HepG2 (cell line): ENCODE results near the gene CALM1. TPM values are rescaled to one million over a fixed set of nuclear protein-coding genes. Genes with fewer than 3 reads are reported as not detected.

Experiments
- ATAC-seq: fragments of 200-7000 bp; cut with Tn5 transposase; 3 replicates; pipeline ENCODE4 v1.9.1; 2020; ENCODE audit warnings: mild to moderate bottlenecking, moderate library complexity
- BruUV-seq: library from RNA; stranded (reverse); fragments of 400-500 nt; replicated peaks from 2 replicates; lab custom pipeline; 2021; lab: Mats Ljungman, UMichigan
- CTCF ChIA-PET: fragments of 300-600 bp; formaldehyde crosslinking; extraction: SDS; loops from one replicate; lab custom pipeline; 2021; ENCODE audit warnings: low total read pairs, inconsistent platforms, low intra/inter-chr PET ratio; lab: Yijun Ruan, JAX
- POLR2A ChIA-PET: fragments of 350-600 bp; sonication (Branson Sonifier 250); formaldehyde crosslinking; loops from one replicate; lab custom pipeline; 2020; ENCODE audit warnings: antibody characterized with exemption, inconsistent platforms; lab: Yijun Ruan, JAX
- DNase-seq: peaks from one replicate; pipeline ENCODE4 v3.0.0-alpha.2; 2015; ENCODE audit warnings: low spot score
- FAIRE-seq: peaks from 3 replicates; lab custom pipeline; 2011; peaks lifted over from hg19 to GRCh38; lab: Jason Lieb, UNC
- H2AFZ ChIP-seq: one replicate; pipeline ENCODE4 v1.6.1; 2011; ENCODE audit warnings: low read length, inconsistent platforms
- H3K27ac ChIP-seq: fragments of 300-600 bp; 3 replicates; pipeline ENCODE4 v1.8.0; 2011; ENCODE audit warnings: mixed run types, mild to moderate bottlenecking, mixed read lengths, low read length, inconsistent platforms; ENCODE audit not compliant: insufficient read depth; ENCODE audit errors: extremely low read length
- H3K27me3 ChIP-seq, 2 experiments: fragments of 200-600 bp in 1 of 2; 2 replicates in 1 of 2; 3 replicates in 1 of 2; pipeline versions ENCODE4 v1.6.0 to v1.8.0; 2011; ENCODE audit warnings: low read length in 2 of 2, mild to moderate bottlenecking in 2 of 2, moderate library complexity in 2 of 2, inconsistent platforms in 1 of 2; ENCODE audit not compliant: insufficient read depth in 2 of 2, control insufficient read depth in 1 of 2
- H3K36me3 ChIP-seq, 2 experiments: fragments of 200-600 bp in 1 of 2; replicated peaks in 1 of 2; 2 replicates in 1 of 2; 3 replicates in 1 of 2; pipeline versions ENCODE4 v1.5.1 to v1.8.0; 2011; ENCODE audit warnings: low read length in 2 of 2, inconsistent platforms in 1 of 2; ENCODE audit not compliant: insufficient read depth in 2 of 2, control insufficient read depth in 1 of 2
- H3K4me1 ChIP-seq: 2 replicates; pipeline ENCODE4 v1.5.1; 2012; ENCODE audit warnings: low read length, inconsistent platforms; ENCODE audit not compliant: insufficient read depth
- H3K4me2 ChIP-seq: 2 replicates; pipeline ENCODE4 v1.6.0; 2011; ENCODE audit warnings: low read depth, low read length, inconsistent platforms
- H3K4me3 ChIP-seq, 3 experiments: fragments of 200-600 bp in 1 of 3; sonication (generic), shearing (Covaris generic) in 1 of 3; replicated peaks in 1 of 3; 2 replicates each; pipeline ENCODE4 v1.5.1; 2011 to 2016; ENCODE audit warnings: low read length in 3 of 3, inconsistent platforms in 2 of 3, low read depth in 2 of 3, mild to moderate bottlenecking in 2 of 3, control low read depth in 1 of 3, mixed read lengths in 1 of 3; ENCODE audit not compliant: insufficient read depth in 1 of 3
- H3K79me2 ChIP-seq: one replicate; pipeline ENCODE4 v1.6.1; 2011; ENCODE audit warnings: low read length, inconsistent platforms; ENCODE audit not compliant: insufficient read depth
- H3K9ac ChIP-seq: 2 replicates; pipeline ENCODE4 v1.6.0; 2011; ENCODE audit warnings: mild to moderate bottlenecking, low read depth, low read length, inconsistent platforms; ENCODE audit not compliant: insufficient read depth
- H3K9me3 ChIP-seq: 2 replicates; pipeline ENCODE4 v1.5.1; 2012; ENCODE audit warnings: mild to moderate bottlenecking, low read length
- H4K20me1 ChIP-seq: 2 replicates; pipeline ENCODE4 v1.6.0; 2011; ENCODE audit warnings: inconsistent platforms, mild to moderate bottlenecking, low read length, moderate library complexity; ENCODE audit not compliant: insufficient read depth
- GABPA ChIP-seq, 2 experiments: IDR thresholded peaks; 2 replicates each; pipeline ENCODE4 v1.6.1; 2011 to 2016; ENCODE audit warnings: low read depth in 2 of 2, low read length in 1 of 2, missing biosample characterization in 1 of 2, missing genetic modification characterization in 1 of 2
- GATAD2A ChIP-seq: IDR thresholded peaks from 2 replicates; pipeline ENCODE4 v1.6.1; 2016
- IKZF4 ChIP-seq: sonication (generic); formaldehyde crosslinking; IDR thresholded peaks from 2 replicates; pipeline ENCODE4 v1.5.1; 2020; ENCODE audit warnings: borderline replicate concordance, mild to moderate bottlenecking, low read depth, missing genetic modification reagents; ENCODE audit errors: not compliant biosample characterization
- KLF12 ChIP-seq: sonication (generic); formaldehyde crosslinking; IDR thresholded peaks from 2 replicates; pipeline ENCODE4 v1.4.0; 2020; ENCODE audit warnings: missing genetic modification reagents, borderline replicate concordance
- NRL ChIP-seq: sonication (generic); formaldehyde crosslinking; IDR thresholded peaks from 2 replicates; pipeline ENCODE4 v1.5.0; 2020; ENCODE audit warnings: missing genetic modification reagents, mild to moderate bottlenecking, moderate library complexity, borderline replicate concordance
- SP140L ChIP-seq: sonication (generic); formaldehyde crosslinking; IDR thresholded peaks from 2 replicates; pipeline ENCODE4 v1.4.0; 2020; ENCODE audit warnings: missing genetic modification reagents, borderline replicate concordance
- ZBTB42 ChIP-seq: sonication (generic); formaldehyde crosslinking; IDR thresholded peaks from 2 replicates; pipeline ENCODE4 v1.5.0; 2020; ENCODE audit warnings: mild to moderate bottlenecking, missing genetic modification reagents
- ZNF256 ChIP-seq: sonication (generic); formaldehyde crosslinking; conservative IDR thresholded peaks from 2 replicates; pipeline ENCODE4 v1.4.0; 2020; ENCODE audit warnings: missing genetic modification reagents
- ZNF329 ChIP-seq: sonication (generic); formaldehyde crosslinking; IDR thresholded peaks from 2 replicates; pipeline ENCODE4 v1.9.0; 2021; ENCODE audit warnings: low read depth, mild to moderate bottlenecking, missing genetic modification reagents
- ZNF577 ChIP-seq: sonication (generic); formaldehyde crosslinking; IDR thresholded peaks from 2 replicates; pipeline ENCODE4 v1.4.0; 2020; ENCODE audit warnings: mild to moderate bottlenecking, low read depth, missing genetic modification reagents, borderline replicate concordance
- WGBS: methylation state at CpG from one replicate; pipeline ENCODE4 v1.1.6; 2017; ENCODE audit warnings: low lambda C conversion rate; 5-methylcytosine and 5-hydroxymethylcytosine counted together
- in situ Hi-C: cut with HindIII; loops from 2 replicates; pipeline ENCODE4 v1.10.0; 2017; ENCODE audit warnings: low pct_unique_long_range_greater_than_20kb; ENCODE audit not compliant: extremely low pct_ligation_motif_present
- intact Hi-C: fragments of 100-400 bp; cut with micrococcal nuclease; formaldehyde crosslinking; loops from one replicate; pipeline ENCODE4 v1.10.0; 2022; ENCODE audit not compliant: unreplicated experiment
- polyA plus RNA-seq, 8 experiments: library from polyadenylated mRNA; depleted of rRNA in 3 of 8; stranded (reverse) in 7 of 8; unstranded in 1 of 8; fragments of >200 nt; fragmentation: Illumina TruSeq in 4 of 8; extraction: Trizol in 4 of 8; gene quantifications; 2 replicates each; pipeline versions ENCODE4 v1.2.1 to v1.2.3, GENCODE V29; 2011 to 2016; ENCODE audit warnings: low read depth in 4 of 8, missing spikeins in 1 of 8, mixed read lengths in 1 of 8; ENCODE audit not compliant: insufficient read depth in 1 of 8
- total RNA-seq, 5 experiments: library from RNA; depleted of rRNA; stranded (reverse); fragments of >200 nt; fragmentation: Illumina TruSeq; extraction: Trizol; gene quantifications; 2 replicates each; pipeline ENCODE4 v1.2.3, GENCODE V29; 2016; ENCODE audit warnings: low read depth in 1 of 5
- TF ChIP-seq, protein P1 (sequence below): sonication (generic); formaldehyde crosslinking; IDR thresholded peaks from 2 replicates; pipeline ENCODE4 v1.4.0; 2020; ENCODE audit warnings: missing genetic modification reagents
- TF ChIP-seq, protein P2 (sequence below): sonication (generic); formaldehyde crosslinking; IDR thresholded peaks from 2 replicates; pipeline ENCODE4; 2020; ENCODE audit warnings: missing genetic modification reagents, mild to moderate bottlenecking, borderline replicate concordance
- TF ChIP-seq, protein P3 (sequence below): sonication (generic); formaldehyde crosslinking; IDR thresholded peaks from 2 replicates; pipeline ENCODE4 v1.4.0; 2020; ENCODE audit warnings: missing genetic modification reagents, borderline replicate concordance

The CALM1 gene
- total and polyA plus RNA-seq, 2 of the 13 experiments (the other 11 are each of a cell fraction or from before 2014, with no cell fraction given) = 110 to 238 TPM

DNA sequence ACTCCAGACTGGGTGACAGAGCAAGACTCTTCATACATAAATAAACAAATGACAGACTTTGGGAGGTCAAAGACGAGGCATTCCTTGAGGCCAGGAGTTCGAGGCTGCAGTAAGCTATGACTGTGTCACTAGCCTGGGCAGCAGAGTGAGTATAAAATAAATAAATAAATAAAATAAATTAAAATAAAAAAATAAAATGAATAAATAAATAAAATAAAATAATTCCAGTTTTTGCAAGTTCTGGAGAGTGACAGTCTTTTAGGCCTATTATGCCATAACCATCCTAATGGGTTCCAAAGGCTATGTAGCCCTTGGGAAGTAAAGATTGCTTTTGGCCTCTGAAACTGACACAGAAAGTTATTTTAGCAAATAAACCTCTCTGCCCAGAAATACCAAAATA lies 48.6 kb upstream of the CALM1 start (continued):
- TF ChIP-seq, protein P1, sequence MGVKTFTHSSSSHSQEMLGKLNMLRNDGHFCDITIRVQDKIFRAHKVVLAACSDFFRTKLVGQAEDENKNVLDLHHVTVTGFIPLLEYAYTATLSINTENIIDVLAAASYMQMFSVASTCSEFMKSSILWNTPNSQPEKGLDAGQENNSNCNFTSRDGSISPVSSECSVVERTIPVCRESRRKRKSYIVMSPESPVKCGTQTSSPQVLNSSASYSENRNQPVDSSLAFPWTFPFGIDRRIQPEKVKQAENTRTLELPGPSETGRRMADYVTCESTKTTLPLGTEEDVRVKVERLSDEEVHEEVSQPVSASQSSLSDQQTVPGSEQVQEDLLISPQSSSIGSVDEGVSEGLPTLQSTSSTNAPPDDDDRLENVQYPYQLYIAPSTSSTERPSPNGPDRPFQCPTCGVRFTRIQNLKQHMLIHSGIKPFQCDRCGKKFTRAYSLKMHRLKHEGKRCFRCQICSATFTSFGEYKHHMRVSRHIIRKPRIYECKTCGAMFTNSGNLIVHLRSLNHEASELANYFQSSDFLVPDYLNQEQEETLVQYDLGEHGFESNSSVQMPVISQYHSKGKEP (CRISPR knock-in tag) = no peak
- TF ChIP-seq NRL (CRISPR knock-in tag) = no peak
- no peak for TF ChIP-seq ZNF577
- no peak for TF ChIP-seq GATAD2A
- TF ChIP-seq, protein P2, sequence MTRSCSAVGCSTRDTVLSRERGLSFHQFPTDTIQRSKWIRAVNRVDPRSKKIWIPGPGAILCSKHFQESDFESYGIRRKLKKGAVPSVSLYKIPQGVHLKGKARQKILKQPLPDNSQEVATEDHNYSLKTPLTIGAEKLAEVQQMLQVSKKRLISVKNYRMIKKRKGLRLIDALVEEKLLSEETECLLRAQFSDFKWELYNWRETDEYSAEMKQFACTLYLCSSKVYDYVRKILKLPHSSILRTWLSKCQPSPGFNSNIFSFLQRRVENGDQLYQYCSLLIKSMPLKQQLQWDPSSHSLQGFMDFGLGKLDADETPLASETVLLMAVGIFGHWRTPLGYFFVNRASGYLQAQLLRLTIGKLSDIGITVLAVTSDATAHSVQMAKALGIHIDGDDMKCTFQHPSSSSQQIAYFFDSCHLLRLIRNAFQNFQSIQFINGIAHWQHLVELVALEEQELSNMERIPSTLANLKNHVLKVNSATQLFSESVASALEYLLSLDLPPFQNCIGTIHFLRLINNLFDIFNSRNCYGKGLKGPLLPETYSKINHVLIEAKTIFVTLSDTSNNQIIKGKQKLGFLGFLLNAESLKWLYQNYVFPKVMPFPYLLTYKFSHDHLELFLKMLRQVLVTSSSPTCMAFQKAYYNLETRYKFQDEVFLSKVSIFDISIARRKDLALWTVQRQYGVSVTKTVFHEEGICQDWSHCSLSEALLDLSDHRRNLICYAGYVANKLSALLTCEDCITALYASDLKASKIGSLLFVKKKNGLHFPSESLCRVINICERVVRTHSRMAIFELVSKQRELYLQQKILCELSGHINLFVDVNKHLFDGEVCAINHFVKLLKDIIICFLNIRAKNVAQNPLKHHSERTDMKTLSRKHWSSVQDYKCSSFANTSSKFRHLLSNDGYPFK (CRISPR knock-in tag) = no peak
- no peak for TF ChIP-seq KLF12 (CRISPR knock-in tag)
- TF ChIP-seq ZBTB42 (CRISPR knock-in tag) = no peak

DNA sequence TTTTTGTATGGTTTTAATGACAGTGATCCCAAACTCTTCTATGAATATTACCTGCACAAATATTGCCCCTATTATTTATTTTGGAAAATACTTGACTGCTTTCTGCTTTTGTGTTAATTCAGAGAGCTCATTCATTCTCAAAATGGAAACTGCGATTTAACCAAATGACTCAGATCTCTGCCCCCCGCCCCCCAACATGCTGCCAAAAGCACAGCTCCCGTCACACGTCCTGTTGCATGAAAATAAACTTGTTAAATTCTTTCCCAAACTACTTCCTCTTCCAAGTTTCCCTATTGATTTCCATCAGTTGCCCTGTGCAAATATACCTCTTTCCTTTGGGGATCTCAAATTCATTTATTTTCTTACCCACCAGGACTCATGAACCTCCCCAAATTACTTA lies 47.1 kb upstream of the CALM1 start:
- CTCF ChIA-PET = no interaction called here
- no peaks in the 10 kb centered on the region for H3K36me3 ChIP-seq
- FAIRE-seq (no peak), ATAC-seq (no peak), DNase-seq (no peak)
- no peak overlapping the region for H3K27ac ChIP-seq
- no peak overlapping the region for H3K9ac ChIP-seq
- H3K4me3 ChIP-seq = no peak overlapping the region
- no peaks in the 10 kb centered on the region for H3K27me3 ChIP-seq
- H3K9me3 ChIP-seq = no peaks in the 10 kb centered on the region
- no peaks in the 10 kb centered on the region for H3K79me2 ChIP-seq
- H3K4me2 ChIP-seq = no peak overlapping the region
- POLR2A ChIA-PET = interaction anchor here (1.7 kb wide), 1 partner anchor 32 kb away, joined by 3 read pairs; no protein-coding TSS in a partner anchor
- no peak overlapping the region for H2AFZ ChIP-seq
- WGBS = 68% methylated on average over 4 of the region's 4 CpGs
- no peaks in the 10 kb centered on the region for H3K4me1 ChIP-seq
- no TSS peak for BruUV-seq
- in situ Hi-C loops (no loop called here), intact Hi-C loops (no loop called here)
- no peaks in the 10 kb centered on the region for H4K20me1 ChIP-seq
- TF ChIP-seq SP140L (CRISPR knock-in tag) (no peak), IKZF4 (CRISPR knock-in tag) (no peak), ZNF256 (CRISPR knock-in tag) (no peak), ZNF329 (CRISPR knock-in tag) (no peak), GABPA (IDR thresholded peaks at IDR 0.05; ENCODE audit: low read depth, low read length) (no peak), GABPA (CRISPR knock-in tag; IDR thresholded peaks at IDR 0.05; ENCODE audit: low read depth) (no peak)
- TF ChIP-seq, protein P3, sequence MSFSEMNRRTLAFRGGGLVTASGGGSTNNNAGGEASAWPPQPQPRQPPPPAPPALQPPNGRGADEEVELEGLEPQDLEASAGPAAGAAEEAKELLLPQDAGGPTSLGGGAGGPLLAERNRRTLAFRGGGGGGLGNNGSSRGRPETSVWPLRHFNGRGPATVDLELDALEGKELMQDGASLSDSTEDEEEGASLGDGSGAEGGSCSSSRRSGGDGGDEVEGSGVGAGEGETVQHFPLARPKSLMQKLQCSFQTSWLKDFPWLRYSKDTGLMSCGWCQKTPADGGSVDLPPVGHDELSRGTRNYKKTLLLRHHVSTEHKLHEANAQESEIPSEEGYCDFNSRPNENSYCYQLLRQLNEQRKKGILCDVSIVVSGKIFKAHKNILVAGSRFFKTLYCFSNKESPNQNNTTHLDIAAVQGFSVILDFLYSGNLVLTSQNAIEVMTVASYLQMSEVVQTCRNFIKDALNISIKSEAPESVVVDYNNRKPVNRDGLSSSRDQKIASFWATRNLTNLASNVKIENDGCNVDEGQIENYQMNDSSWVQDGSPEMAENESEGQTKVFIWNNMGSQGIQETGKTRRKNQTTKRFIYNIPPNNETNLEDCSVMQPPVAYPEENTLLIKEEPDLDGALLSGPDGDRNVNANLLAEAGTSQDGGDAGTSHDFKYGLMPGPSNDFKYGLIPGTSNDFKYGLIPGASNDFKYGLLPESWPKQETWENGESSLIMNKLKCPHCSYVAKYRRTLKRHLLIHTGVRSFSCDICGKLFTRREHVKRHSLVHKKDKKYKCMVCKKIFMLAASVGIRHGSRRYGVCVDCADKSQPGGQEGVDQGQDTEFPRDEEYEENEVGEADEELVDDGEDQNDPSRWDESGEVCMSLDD (CRISPR knock-in tag) = no peak
